ENCODE results near the gene TACR1.

- no peak for TF ChIP-seq BHLHE40 (IDR thresholded peaks at IDR 0.05; ENCODE audit: borderline replicate concordance)
- TF ChIP-seq SUZ12 (IDR thresholded peaks at IDR 0.05): no peak
- TF ChIP-seq FOXA1 (IDR thresholded peaks at IDR 0.05): no peak
- TF ChIP-seq ARNT (IDR thresholded peaks at IDR 0.05): no peak
- TF ChIP-seq NFRKB (IDR thresholded peaks at IDR 0.05): no peak
- no peak for TF ChIP-seq TARDBP (IDR thresholded peaks at IDR 0.05)
- TF ChIP-seq SP1 (IDR thresholded peaks at IDR 0.05): no peak
- no peak for TF ChIP-seq L3MBTL2 (conservative IDR thresholded peaks at IDR 0.05)
- TF ChIP-seq FOXM1 (IDR thresholded peaks at IDR 0.05; ENCODE audit: borderline replicate concordance): no peak
- no peak for TF ChIP-seq HDGF (IDR thresholded peaks at IDR 0.05; ENCODE audit: borderline replicate concordance)
- no peak for TF ChIP-seq CTBP1 (IDR thresholded peaks at IDR 0.05; ENCODE audit: borderline replicate concordance)
These were observed 125.1 kb downstream of the TACR1 start for GRCh38 chr2:75074228-75074627.
